ENCODE measurements around the gene C11orf16.
"Not testable (repeated sequence)": the region's sequence is repeated elsewhere in the genome, so short reads cannot be mapped to it uniquely, and the experiment has no call there.

The C11orf16 gene

DNA sequence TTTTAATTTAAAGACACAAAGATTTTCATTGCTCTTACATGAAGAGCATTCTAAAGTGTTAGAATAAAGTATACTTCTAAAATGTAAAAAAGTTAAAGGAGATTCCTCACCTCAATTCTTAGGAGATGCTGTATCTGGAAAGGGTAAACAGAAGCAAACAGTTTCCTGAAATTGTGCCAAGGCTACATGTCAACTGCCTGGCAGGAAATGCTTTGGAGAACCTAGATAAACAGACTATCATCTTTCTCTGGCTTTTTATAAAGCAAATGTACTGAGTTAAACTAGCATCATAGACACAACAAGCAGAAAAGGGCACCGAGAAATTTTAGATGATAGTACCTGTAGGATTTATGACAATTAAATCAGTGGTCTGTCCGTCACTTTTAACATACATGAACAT is 46.4 kb downstream of the C11orf16 start:
- DNase-seq: no peak
- H3K9me3 Mint-ChIP-seq: peaks cover 0 to 5% of the 10 kb centered on the region in 2 donors
- no peak for ATAC-seq (replicated peaks)
- no peaks in the 10 kb centered on the region for H3K4me1 Mint-ChIP-seq
- H3K27ac Mint-ChIP-seq: no peak overlapping the region
- peaks cover 0 to 3% of the 10 kb centered on the region in 2 donors for H3K36me3 Mint-ChIP-seq
- H3K4me3 Mint-ChIP-seq: no peak overlapping the region
- H3K27me3 Mint-ChIP-seq: peaks cover 29 to 33% of the 10 kb centered on the region in 2 donors

DNA sequence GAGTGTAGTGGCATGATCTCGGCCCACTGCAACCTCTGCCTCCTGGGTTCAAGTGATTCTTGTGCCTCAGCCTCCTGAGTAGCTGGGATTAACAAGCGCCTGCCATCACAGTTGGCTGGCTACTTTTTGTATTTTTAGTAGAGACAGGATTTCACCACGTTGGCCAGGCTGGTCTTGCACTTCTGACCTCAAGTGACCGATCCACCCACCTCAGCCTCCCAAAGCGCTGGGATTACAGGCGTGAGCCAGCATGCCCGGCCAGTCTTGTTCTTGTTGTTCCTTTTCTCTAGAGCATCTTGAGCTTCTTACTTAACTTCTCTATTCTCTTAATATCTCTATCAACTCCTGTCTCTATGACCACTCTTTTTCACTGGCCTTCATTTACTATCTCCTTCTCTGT is 51.2 kb downstream of the C11orf16 start:
- not testable (repeated sequence) for H3K27ac Mint-ChIP-seq; H3K9me3 Mint-ChIP-seq; DNase-seq; H3K4me1 Mint-ChIP-seq; H3K36me3 Mint-ChIP-seq; ATAC-seq (replicated peaks); H3K4me3 Mint-ChIP-seq
- H3K27me3 Mint-ChIP-seq: peaks cover 9 to 14% of the 10 kb centered on the region in 2 donors

DNA sequence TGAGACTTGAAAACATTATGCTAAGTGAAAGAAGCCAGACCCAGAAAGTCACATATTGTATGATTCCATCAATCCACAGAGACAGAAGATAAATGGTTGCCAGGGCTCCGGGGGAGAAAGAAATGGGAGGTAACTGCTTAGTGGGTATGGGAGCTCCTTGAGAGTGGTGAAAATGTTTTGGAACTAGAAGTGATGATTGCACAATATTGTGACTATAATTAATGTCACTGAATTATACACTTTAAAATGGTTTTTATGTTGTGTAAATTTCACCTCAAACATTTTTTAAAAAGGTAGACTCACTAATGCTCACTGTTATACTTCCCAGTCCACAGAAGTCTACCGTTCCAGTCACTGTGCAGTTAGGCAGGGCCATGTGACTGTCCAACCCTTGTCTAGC is 54.0 kb downstream of the C11orf16 start:
- Mint-ChIP-seq H3K27ac (no peak overlapping the region), H3K4me3 (no peak overlapping the region), H3K9me3 (no peaks in the 10 kb centered on the region), H3K36me3 (no peaks in the 10 kb centered on the region), H3K4me1 (peaks cover 9 to 13% of the 10 kb centered on the region in 2 donors), H3K27me3 (peaks cover 12 to 21% of the 10 kb centered on the region in 2 donors)
- ATAC-seq (replicated peaks) (no peak), DNase-seq (no peak)

DNA sequence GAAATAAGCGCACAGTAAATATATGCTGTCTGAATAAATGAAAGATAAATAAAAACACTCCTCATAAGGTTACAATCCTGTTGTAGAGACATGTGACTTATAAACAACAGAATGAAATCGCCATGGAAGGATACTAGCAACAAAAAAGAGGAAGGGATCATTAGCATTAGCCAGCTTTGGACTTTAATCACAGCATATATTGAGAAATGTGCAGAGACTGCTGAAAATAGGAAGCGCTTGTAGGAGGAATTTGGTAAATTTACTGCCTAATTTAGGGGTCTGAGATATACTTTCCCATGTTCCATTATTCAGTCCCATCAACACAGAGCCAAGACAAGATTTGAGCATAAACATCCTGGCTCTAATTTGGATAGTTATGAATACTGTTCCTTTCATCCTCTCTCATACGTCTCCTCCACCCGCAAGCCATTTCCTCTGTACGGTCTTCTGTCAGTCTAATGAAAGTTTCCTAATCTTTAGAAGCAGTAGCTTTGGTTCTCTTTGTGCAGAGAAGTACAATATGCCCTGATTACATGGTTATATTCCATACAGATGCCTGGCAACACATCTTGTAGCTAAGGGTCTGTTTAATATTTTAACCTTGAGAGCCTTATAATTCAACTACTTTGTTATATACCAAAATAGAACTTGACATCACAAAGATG is 58.9 kb downstream of the C11orf16 start:
- DNase-seq (no peak), ATAC-seq (replicated peaks) (peak in 1 of 2 donors; percentile 45)
- peak overlapping the region in 1 of 2 donors; percentile 23 for H3K4me3 Mint-ChIP-seq
- H3K27ac Mint-ChIP-seq: no peak overlapping the region
- no peaks in the 10 kb centered on the region for H3K9me3 Mint-ChIP-seq
- no peaks in the 10 kb centered on the region for H3K36me3 Mint-ChIP-seq
- peaks cover 23 to 31% of the 10 kb centered on the region in 2 donors for H3K27me3 Mint-ChIP-seq
- H3K4me1 Mint-ChIP-seq: peaks cover 15 to 22% of the 10 kb centered on the region in 2 donors

DNA sequence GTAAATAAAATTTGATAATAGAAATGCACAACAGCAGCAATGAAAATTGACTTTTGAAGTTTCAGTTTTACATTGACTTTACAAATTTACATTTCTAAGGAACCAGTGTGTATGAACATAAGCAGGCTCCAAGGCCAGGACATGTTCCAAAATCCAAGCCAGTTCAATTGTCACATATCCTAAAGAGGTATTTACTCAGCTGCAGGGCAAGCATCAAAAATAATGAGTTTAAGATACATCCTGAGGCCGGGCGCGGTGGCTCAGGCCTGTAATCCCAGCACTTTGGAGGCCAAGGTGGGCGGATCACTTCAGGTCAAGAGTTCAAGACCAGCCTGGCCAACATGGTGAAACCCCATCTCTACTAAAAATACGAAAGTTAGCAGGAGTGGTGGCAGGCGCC is 60.8 kb downstream of the C11orf16 start:
- Mint-ChIP-seq H3K4me3 (no peak overlapping the region), H3K27ac (no peak overlapping the region), H3K36me3 (no peaks in the 10 kb centered on the region), H3K9me3 (no peaks in the 10 kb centered on the region), H3K27me3 (peaks cover 28 to 43% of the 10 kb centered on the region in 2 donors), H3K4me1 (peaks cover 15 to 22% of the 10 kb centered on the region in 2 donors)
- ATAC-seq (replicated peaks): no peak
- DNase-seq: no peak

DNA sequence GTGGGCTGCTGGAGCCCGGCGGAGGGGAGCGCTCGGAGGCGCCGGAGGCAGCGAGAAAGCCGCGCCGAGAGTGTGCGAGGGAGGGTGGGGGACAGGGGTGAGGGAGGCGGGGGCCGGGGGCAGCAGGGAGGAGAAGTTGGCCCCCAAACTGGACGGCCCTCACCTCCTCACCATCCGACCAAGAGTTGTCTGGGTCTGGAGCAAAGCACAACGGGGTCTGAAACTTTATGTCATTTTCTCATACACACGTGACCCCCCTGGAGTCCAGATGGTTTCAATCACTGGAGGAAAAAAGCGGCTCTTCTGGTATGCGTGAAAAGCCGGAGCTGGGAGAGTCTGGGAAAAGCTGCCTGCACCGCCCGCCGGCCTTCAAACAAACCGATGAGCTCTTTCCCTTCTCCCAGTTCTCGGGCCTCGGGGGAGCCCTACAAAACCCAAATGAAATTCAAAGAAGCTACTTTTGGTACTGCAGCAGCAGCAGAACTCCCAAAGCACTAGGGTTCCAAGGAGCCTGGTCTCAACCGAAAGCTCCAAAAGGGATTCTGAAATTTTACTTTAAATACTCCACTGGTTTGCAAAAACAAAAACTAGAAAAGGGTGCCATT is 61.5 kb downstream of the C11orf16 start:
- Mint-ChIP-seq H3K4me3 (peak overlapping the region; percentile 63 to 81), H3K36me3 (no peaks in the 10 kb centered on the region), H3K27me3 (peaks cover 28 to 37% of the 10 kb centered on the region in 2 donors), H3K27ac (no peak overlapping the region), H3K4me1 (peaks cover 15 to 22% of the 10 kb centered on the region in 2 donors), H3K9me3 (no peaks in the 10 kb centered on the region)
- ATAC-seq (replicated peaks) (peak; percentile 17 to 41), DNase-seq (no peak)

DNA sequence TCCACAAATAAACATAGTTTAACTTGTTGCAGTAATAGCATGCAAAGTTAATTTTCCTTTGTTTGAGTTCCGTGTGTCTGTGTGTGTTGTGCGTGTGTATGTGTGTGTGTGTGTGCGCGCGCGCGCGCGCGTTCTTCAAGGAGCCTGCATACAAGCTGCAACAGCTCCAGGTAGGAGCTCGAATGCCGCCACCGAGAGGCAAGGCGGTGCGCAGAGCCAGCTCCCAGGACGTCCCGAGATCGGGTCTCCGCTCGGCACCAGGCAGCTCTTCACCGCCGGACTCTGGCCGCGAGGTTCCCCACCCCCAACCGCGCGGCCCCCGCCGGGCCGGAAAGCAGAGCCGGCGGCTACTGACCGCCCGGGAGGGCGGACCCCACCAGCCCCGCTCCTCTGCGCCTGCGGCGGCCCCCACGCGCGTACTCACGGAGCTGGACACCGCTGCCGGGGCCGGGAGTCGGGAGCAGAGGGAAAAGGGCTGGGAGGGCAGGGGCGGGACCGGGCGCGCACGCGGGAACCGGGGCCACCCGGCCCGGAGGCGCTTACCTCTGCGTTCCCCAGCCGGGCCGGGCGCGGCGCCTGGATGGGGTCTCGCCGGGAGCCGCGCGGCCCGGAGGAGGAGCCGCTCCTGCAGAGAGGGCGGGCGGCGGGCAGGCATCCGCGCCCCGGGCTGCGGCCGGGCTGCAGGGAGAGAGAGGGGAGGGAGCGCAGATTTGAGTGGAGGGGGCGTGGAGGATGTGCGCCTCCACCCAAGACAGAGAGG is 62.2 kb downstream of the C11orf16 start:
- ATAC-seq (replicated peaks) (peak; percentile 67 to 75), DNase-seq (no peak)
- Mint-ChIP-seq H3K27ac (no peak overlapping the region), H3K4me3 (peak overlapping the region; percentile 76 to 81), H3K36me3 (no peaks in the 10 kb centered on the region), H3K27me3 (peaks cover 28 to 37% of the 10 kb centered on the region in 2 donors), H3K4me1 (peaks cover 15 to 22% of the 10 kb centered on the region in 2 donors), H3K9me3 (no peaks in the 10 kb centered on the region)
